Ovary (tissue), 3 donors: ENCODE measurements around the gene RAD52.

Source experiments
- CTCF ChIP-seq, 3 donors: fragments of 450-650 bp in 2 of 3; fragments of 200-600 bp in 1 of 3; IDR thresholded peaks; one replicate each; pipeline versions ENCODE4 v1.5.1 to v1.8.0; 2016 to 2022; ENCODE audit warnings: antibody characterized with exemption in 3 of 3, mild to moderate bottlenecking in 1 of 3
- EP300 ChIP-seq: sonication (generic); formaldehyde crosslinking; IDR thresholded peaks from one replicate; pipeline ENCODE4 v1.6.1; 2017; ENCODE audit warnings: antibody characterized with exemption
- POLR2A ChIP-seq: fragments of 450-650 bp; IDR thresholded peaks from one replicate; pipeline ENCODE4 v1.6.1; 2017; ENCODE audit warnings: antibody characterized with exemption, mild to moderate bottlenecking, moderate library complexity
- donor health status: DM: no; HTN: no; CAD: no.

- TF ChIP-seq CTCF (IDR thresholded peaks at IDR 0.05) (no peak), POLR2A (no peak), EP300 (no peak)
Measured at GRCh38 chr12:886206-886605, 63.3 kb downstream of the RAD52 start.
